Rectal smooth muscle tissue (tissue), 1 donor: ENCODE measurements around the gene RUNX2.

Experiments used
- H3K27ac ChIP-seq: one replicate; pipeline ENCODE4 v1.7.0; 2013; ENCODE audit warnings: low read depth, low read length, inconsistent platforms
- H3K27me3 ChIP-seq: one replicate; pipeline ENCODE4 v1.7.0; 2013; ENCODE audit warnings: low read length; ENCODE audit not compliant: control insufficient read depth, insufficient read depth
- H3K36me3 ChIP-seq: one replicate; pipeline ENCODE4 v1.7.0; 2013; ENCODE audit warnings: low read length; ENCODE audit not compliant: control insufficient read depth, insufficient read depth
- H3K4me1 ChIP-seq: one replicate; pipeline ENCODE4 v1.7.0; 2013; ENCODE audit warnings: low read length; ENCODE audit not compliant: control insufficient read depth, insufficient read depth
- H3K4me3 ChIP-seq: one replicate; pipeline ENCODE4 v1.7.0; 2013; ENCODE audit warnings: low read length
- H3K9ac ChIP-seq: one replicate; pipeline ENCODE4 v1.7.0; 2013; ENCODE audit warnings: low read length

The RUNX2 gene

DNA sequence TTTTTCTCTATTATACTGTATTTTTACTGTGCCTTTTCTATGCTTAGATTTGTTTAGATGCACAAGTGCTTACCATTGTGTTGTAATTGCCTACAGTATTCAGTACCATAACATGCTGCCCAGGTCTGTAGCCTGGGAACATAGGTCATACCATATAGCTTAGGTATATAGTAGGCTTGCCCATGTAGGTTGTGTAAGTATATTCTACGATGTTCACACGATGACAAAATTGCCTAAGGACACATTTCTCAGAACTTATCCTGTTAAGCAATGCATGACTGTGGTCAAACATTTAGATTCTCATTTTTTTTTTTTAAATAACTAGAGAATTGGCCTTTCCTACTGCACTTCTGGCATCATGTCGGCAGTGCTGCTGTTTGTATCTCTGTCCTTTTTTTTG, 303.3 kb downstream of the RUNX2 start:
- no peaks in the 10 kb centered on the region for H3K36me3 ChIP-seq
- H3K9ac ChIP-seq: no peak overlapping the region
- H3K27ac ChIP-seq: no peak overlapping the region
- H3K4me1 ChIP-seq: no peaks in the 10 kb centered on the region
- no peak overlapping the region for H3K4me3 ChIP-seq
- no peaks in the 10 kb centered on the region for H3K27me3 ChIP-seq

DNA sequence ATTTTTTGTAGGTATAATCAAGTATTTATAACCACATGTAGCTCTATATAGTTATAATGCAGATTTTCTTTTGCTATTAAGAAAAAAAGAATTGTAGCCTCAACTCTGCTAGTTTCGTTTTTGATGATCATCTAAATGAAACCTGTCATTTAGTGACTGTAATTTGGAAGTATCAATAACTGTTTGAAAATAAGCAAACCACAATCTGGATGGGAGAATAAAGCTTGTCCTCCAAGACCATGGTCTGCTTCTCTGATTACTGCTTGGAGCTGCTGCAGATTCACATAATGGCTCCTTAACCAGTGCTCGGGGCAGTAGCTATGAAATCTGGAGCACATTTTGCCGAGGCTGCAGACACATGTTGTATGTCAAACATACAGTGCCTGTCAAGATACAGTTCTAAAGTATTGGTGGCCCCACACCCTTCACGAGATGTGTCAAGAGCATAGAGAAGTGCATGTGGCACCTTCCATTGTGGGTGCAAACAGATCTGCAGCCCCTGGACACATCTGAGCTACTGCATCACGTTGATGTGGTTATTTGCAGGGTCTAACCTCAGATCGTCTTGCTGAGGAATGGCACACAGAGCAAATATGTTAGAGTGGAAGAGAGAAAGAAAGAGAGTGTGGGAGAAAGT, 305.3 kb downstream of the RUNX2 start:
- no peak overlapping the region for H3K9ac ChIP-seq
- peaks cover 5% of the 10 kb centered on the region for H3K4me1 ChIP-seq
- no peak overlapping the region for H3K4me3 ChIP-seq
- H3K36me3 ChIP-seq: no peaks in the 10 kb centered on the region
- no peak overlapping the region for H3K27ac ChIP-seq
- no peaks in the 10 kb centered on the region for H3K27me3 ChIP-seq

DNA sequence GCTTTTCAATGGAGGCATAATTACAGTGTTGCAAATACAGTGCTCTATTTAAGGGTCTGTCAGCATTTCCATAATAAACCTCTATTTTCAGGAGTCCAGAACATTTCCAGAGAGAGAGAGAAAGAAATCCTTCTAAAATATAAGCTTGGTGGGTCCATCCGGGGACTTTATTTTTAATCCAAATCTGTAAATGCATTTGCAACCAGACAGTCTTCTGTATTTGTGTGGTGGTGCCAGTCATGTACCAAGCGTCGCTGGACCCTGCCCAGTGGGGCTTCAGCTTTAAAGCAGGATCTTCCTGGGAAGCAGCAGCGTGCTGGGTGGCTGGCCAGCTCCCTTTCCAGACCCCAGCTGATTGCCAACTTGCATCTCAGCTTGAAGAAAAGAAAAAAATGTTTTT, 306.1 kb downstream of the RUNX2 start:
- no peak overlapping the region for H3K9ac ChIP-seq
- no peaks in the 10 kb centered on the region for H3K27me3 ChIP-seq
- no peaks in the 10 kb centered on the region for H3K36me3 ChIP-seq
- H3K4me1 ChIP-seq: peaks cover 6% of the 10 kb centered on the region
- H3K4me3 ChIP-seq: no peak overlapping the region
- no peak overlapping the region for H3K27ac ChIP-seq

DNA sequence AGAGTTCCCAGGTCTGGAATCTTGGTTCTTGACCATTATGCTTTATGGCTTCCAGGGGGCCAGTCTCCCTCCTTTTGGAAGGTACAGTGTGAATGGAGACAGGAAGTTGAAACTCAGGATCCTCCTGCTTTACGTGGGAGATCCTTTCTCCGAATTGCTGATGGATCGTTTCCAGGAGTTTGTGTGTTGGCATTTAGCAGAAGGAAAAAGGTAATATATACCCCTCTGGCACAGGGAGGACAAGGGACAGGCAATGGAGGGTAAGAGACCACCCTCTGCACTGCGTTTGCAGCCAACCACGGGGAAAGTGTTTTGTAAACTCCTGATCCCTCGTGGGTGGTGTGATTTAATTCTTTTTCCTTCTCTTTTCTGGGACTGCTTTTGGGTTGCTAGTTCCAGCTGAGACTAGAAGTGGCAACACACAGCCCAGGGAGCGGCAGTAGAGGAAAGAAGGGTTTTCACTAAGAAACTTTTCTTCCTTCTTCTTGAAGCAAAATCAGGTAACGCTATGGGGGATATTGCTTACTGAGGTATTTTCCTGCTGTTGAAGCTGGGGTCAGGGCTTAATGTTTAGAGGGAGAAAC, 307.2 kb downstream of the RUNX2 start:
- H3K27me3 ChIP-seq: no peaks in the 10 kb centered on the region
- no peak overlapping the region for H3K4me3 ChIP-seq
- H3K9ac ChIP-seq: no peak overlapping the region
- peaks cover 9% of the 10 kb centered on the region for H3K4me1 ChIP-seq
- H3K36me3 ChIP-seq: no peaks in the 10 kb centered on the region
- no peak overlapping the region for H3K27ac ChIP-seq

DNA sequence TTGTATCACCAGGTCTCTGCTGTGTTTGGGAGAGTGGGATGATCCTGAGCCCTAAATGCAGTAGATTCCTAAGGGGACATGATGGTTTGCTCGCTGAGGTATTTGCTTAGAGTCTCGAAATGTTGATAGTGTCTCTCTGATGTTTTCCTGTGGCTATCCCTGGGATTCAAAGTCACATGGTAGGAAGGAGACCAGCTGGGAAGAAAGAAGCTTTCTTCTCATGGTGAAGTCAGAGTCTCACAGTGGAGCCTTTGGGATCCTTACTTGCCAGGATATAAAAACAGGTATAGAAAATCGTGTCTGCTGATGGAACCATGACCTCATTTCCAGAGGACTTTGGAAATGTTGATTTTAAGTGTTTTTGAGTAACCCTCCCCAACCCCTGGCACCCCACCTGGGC, 308.9 kb downstream of the RUNX2 start:
- Histone ChIP-seq H3K9ac (no peak overlapping the region), H3K4me3 (no peak overlapping the region), H3K27ac (peak overlapping the region; percentile 84), H3K27me3 (no peaks in the 10 kb centered on the region), H3K36me3 (no peaks in the 10 kb centered on the region), H3K4me1 (peaks cover 9% of the 10 kb centered on the region)

DNA sequence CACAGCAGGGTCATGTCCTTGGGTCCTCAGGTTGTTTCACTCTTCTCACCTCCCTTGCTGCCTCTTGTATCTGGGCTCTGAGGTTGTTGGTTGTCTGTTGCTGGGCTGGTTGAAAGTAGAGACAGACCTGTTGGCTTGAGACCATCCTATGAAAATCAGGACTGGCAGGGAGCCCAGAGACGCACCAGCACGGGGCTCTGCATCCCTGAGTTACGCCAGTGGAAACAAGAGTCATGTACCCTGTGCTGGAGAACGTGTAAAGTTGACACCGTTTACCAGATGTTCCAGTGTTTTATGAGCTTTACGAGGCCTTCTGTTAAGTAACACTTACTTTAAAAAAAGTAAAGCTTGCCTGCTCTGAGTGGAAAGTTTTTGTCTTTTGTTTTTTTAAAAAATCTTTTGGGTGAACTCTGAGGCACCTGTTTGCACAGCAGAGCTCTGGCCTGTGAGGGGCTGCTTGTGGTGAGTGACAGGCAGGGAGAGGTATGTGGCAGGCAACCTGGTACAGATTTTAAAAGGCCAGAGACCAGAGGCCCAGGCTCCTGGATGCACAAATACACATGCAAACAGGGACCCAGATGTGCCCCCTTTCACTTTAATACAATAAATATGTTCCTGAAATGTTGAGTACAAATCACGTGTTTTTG, 309.6 kb downstream of the RUNX2 start:
- Histone ChIP-seq H3K9ac (no peak overlapping the region), H3K4me3 (no peak overlapping the region), H3K27ac (peak overlapping the region; percentile 84)

DNA sequence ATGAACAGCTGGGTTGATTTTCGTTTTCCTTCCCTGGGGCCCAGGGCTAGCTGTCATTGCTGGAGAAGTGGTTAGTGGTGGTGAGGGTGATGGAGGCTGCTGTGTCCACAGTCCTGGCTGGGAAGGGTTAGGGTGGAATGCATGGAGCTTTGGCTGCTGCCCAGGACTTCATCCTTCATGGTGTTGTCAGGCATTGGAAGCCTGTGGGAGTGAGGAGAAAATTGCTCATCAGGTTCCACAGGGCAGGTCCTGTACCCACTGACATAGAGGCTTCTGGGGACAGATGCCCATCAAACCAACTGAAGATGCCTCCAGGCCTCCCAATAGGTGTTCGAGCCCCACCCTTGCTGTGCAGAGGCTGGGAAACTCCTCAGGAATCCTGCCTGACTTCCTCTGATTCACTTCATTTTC, 312.0 kb downstream of the RUNX2 start:
- Histone ChIP-seq H3K27ac (no peak overlapping the region), H3K4me3 (no peak overlapping the region), H3K27me3 (peaks cover 5% of the 10 kb centered on the region), H3K36me3 (no peaks in the 10 kb centered on the region), H3K9ac (no peak overlapping the region), H3K4me1 (peaks cover 9% of the 10 kb centered on the region)

More for the DNA sequence above, 309.6 kb downstream of the RUNX2 start:
- H3K36me3 ChIP-seq: no peaks in the 10 kb centered on the region
- peaks cover 9% of the 10 kb centered on the region for H3K4me1 ChIP-seq
- no peaks in the 10 kb centered on the region for H3K27me3 ChIP-seq

DNA sequence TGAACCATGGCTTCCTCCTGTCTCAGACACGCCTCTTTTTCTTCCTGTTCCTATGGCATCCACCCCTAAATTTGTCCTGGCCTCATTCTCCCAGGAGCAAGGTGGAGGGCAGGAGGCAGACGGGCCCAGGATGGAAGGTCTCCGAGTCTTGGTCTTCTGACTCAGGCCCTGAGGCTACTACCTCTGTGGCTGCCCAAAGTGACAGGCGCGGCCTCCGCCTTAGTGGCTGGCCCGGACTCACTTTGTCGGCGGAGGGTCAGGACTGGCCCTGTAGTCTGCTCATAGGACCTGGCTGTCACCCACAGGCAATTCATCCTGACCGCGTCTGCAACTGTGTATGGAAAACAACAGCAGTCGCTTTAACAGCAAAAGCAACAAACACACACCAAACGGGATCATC, 312.7 kb downstream of the RUNX2 start:
- peaks cover 5% of the 10 kb centered on the region for H3K27me3 ChIP-seq
- no peak overlapping the region for H3K9ac ChIP-seq
- no peak overlapping the region for H3K27ac ChIP-seq
- peaks cover 9% of the 10 kb centered on the region for H3K4me1 ChIP-seq
- H3K36me3 ChIP-seq: no peaks in the 10 kb centered on the region
- H3K4me3 ChIP-seq: no peak overlapping the region

DNA sequence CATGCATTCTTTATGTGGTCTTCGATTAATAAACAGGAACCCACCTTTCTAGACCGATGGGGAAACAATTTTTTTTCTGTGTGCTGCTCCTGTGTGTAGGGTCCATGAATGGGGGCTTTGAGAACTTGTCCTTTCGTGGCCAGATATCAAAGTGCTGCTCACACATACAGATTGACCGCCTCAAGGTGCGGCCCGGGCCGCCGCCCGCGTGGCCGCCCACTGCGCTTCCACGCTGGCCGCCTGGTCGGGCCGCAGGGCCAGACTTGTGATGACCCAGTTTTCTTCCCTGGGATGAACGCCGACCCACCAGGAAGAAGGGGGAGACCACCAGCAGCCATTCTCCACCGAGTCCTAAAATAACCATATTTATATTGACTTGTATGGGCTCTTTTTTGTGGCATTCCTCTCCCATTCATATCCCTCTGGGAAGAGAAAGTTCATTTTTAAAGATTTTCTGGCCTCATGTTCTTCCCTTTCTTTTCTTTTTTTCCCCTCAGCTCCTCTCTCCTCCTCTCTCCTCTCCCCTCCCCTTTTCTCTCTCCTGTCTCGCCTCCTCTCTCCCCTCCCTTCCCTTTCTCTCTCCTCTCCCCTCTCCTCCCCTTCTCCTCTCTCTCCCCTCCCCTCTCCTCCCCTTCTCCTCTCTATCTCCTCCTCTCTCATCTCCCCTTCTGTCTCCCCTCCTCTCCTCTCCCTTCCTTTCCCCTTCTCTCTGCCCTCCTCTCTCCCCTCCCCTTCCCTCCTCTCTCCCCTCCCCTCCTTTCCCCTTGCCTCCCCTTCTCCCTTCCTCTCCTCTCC, 314.4 kb downstream of the RUNX2 start:
- peaks cover 9% of the 10 kb centered on the region for H3K4me1 ChIP-seq
- no peak overlapping the region for H3K27ac ChIP-seq
- no peak overlapping the region for H3K4me3 ChIP-seq
- H3K9ac ChIP-seq: no peak overlapping the region
- H3K36me3 ChIP-seq: no peaks in the 10 kb centered on the region
- peaks cover 5% of the 10 kb centered on the region for H3K27me3 ChIP-seq

DNA sequence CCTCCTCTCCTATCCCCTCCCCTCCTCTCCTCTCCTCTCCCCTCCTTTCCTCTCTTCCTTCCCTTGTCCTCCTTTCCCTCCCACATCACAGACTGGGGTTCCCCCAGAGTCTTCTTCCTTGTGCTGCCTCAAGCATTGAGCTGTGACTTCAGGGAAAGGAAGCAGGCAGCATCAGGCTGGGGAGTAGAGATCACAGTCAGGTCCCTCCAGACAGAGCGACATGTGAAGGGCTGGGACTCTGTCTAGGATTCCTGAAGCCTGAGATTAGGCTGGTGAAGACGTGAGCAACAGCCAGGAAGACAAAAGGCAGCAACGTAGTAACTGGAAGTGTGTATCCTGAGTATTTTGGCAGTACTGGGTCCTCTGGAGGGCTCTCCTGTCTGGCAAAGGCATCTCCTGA, 315.0 kb downstream of the RUNX2 start:
- no peaks in the 10 kb centered on the region for H3K36me3 ChIP-seq
- H3K4me1 ChIP-seq: peaks cover 7% of the 10 kb centered on the region
- no peak overlapping the region for H3K4me3 ChIP-seq
- no peak overlapping the region for H3K27ac ChIP-seq
- H3K9ac ChIP-seq: no peak overlapping the region
- H3K27me3 ChIP-seq: peaks cover 5% of the 10 kb centered on the region

DNA sequence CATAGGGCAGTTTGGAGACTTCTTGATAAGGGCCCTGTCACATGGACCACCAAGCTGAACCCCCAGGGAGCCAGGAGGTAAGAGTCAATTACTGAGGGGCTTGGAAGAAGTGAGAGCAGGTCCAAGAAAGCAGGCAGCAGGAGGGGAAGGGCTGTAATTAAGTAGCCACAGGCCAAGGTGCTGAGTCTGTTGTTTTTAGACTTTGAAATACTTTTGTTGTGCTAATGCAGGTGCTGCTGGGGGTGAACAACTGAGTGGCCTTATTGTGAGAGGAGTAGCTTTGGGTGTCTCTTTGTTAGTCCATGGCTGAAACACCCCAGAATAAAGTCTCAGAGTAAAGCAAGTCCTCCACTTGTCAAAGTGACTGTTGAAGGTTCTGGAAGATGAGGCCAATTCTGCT, 316.6 kb downstream of the RUNX2 start:
- no peak overlapping the region for H3K27ac ChIP-seq
- no peak overlapping the region for H3K4me3 ChIP-seq
- H3K4me1 ChIP-seq: peaks cover 3% of the 10 kb centered on the region
- H3K36me3 ChIP-seq: no peaks in the 10 kb centered on the region
- peaks cover 5% of the 10 kb centered on the region for H3K27me3 ChIP-seq
- H3K9ac ChIP-seq: no peak overlapping the region

DNA sequence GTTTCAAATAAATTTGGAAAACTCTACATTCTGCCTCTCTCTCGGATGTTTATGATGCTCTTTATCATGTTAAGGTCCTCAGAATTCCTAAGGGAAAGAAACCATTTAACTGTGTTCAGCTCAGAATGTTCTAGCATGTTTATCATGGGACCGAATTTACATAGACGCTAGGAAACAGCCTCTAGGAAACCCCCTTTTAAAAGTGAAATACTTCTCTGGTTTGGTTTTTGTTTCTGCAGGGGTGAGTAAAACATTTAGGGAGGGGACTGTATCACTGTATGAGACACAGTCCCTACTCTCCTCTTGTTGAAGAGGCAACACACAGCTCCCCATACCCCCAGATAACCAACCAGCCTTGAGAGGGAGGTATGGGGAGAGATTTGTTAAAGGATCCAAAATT, 317.2 kb downstream of the RUNX2 start:
- Histone ChIP-seq H3K36me3 (no peaks in the 10 kb centered on the region), H3K4me1 (no peaks in the 10 kb centered on the region), H3K27me3 (peaks cover 5% of the 10 kb centered on the region), H3K4me3 (no peak overlapping the region), H3K9ac (no peak overlapping the region), H3K27ac (no peak overlapping the region)
